NCI-H2107 treated with DMSO at 0.1 percent for 48 hours (cell line): ENCODE data around the gene LRRC26.
A peak's percentile ranks its signal among the peaks of the same experiment; 100 is the strongest.

Experiments
- DNase-seq: peaks from one replicate; lab custom pipeline; 2025; ENCODE audit not compliant: unreplicated experiment; lab: John Stamatoyannopoulos, UW

The LRRC26 gene

GRCh38 chr9:137199411-137200121, 29.7 kb upstream of the LRRC26 start:
- DNase-seq, result no peak

GRCh38 chr9:137198902-137199283, 29.0 kb upstream of the LRRC26 start:
- DNase-seq, result no peak

- DNase-seq, result no peak
These were observed 28.4 kb upstream of the LRRC26 start for GRCh38 chr9:137198051-137198901.

GRCh38 chr9:137195525-137196220, 25.8 kb upstream of the LRRC26 start:
- DNase-seq, result peak; percentile 97

GRCh38 chr9:137194909-137195308, 25.1 kb upstream of the LRRC26 start:
- peak; percentile 51 for DNase-seq

- DNase-seq, result no peak
These were observed 24.5 kb upstream of the LRRC26 start for GRCh38 chr9:137194388-137194787.

- DNase-seq, result no peak
These were observed 23.9 kb upstream of the LRRC26 start for GRCh38 chr9:137193771-137194170.

- DNase-seq, result no peak
These were observed 23.0 kb upstream of the LRRC26 start for GRCh38 chr9:137192859-137193258.

GRCh38 chr9:137192448-137192780, 22.6 kb upstream of the LRRC26 start:
- no peak for DNase-seq

GRCh38 chr9:137191691-137192447, 22.0 kb upstream of the LRRC26 start:
- DNase-seq, result no peak

- no peak for DNase-seq
These were observed 21.4 kb upstream of the LRRC26 start for GRCh38 chr9:137191245-137191644.

GRCh38 chr9:137190315-137190856, 20.5 kb upstream of the LRRC26 start:
- DNase-seq, result no peak

- no peak for DNase-seq
These were observed 19.7 kb upstream of the LRRC26 start for GRCh38 chr9:137189297-137190295.

- peak; percentile 69 for DNase-seq
These were observed 18.8 kb upstream of the LRRC26 start, which contains the start of the genes ANAPC2 and SSNA1 for GRCh38 chr9:137188490-137189296. Gene ANAPC2 (minus strand): TSS chr9:137188560. CDS start chr9:137188532, 28 bp downstream. Gene SSNA1 (plus strand): TSS chr9:137188676. CDS start chr9:137188727, 51 bp downstream.

- DNase-seq, result no peak
These were observed 18.2 kb upstream of the LRRC26 start for GRCh38 chr9:137188086-137188489.

GRCh38 chr9:137187386-137187785, 17.5 kb upstream of the LRRC26 start:
- DNase-seq, result no peak

- DNase-seq, result no peak
These were observed 16.5 kb upstream of the LRRC26 start for GRCh38 chr9:137186385-137186784.

- no peak for DNase-seq
These were observed 16.1 kb upstream of the LRRC26 start for GRCh38 chr9:137185921-137186320.
